ENCODE results near the gene SLC25A30.

DNA sequence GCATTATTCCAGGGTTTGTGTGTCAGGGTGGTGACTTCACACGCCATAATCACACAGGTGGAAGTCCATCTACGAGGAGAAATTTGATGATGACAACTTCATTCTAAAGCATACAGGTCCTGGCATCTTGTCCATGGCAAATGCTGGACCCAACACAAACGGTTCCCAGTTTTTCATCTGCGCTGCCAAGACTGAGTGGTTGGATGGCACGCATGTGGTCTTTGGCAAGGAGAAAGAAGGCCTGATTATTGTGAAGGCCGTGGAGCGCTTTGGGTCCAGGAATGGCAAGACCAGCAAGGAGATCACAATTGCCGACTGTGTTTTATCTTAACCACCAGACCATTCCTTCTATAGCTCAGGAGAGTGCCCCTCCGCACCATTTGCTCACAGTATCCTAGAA lies 18.2 kb upstream of the SLC25A30 start:
- TF ChIP-seq POLR2A (IDR thresholded peaks at IDR 0.05): no peak
- no peak for TF ChIP-seq EP300 (IDR thresholded peaks at IDR 0.05)
- TF ChIP-seq, protein P1, sequence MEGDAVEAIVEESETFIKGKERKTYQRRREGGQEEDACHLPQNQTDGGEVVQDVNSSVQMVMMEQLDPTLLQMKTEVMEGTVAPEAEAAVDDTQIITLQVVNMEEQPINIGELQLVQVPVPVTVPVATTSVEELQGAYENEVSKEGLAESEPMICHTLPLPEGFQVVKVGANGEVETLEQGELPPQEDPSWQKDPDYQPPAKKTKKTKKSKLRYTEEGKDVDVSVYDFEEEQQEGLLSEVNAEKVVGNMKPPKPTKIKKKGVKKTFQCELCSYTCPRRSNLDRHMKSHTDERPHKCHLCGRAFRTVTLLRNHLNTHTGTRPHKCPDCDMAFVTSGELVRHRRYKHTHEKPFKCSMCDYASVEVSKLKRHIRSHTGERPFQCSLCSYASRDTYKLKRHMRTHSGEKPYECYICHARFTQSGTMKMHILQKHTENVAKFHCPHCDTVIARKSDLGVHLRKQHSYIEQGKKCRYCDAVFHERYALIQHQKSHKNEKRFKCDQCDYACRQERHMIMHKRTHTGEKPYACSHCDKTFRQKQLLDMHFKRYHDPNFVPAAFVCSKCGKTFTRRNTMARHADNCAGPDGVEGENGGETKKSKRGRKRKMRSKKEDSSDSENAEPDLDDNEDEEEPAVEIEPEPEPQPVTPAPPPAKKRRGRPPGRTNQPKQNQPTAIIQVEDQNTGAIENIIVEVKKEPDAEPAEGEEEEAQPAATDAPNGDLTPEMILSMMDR (IDR thresholded peaks at IDR 0.05): no peak
